SK-N-SH (cell line): ENCODE data around the gene ZNF213. TPM values are rescaled to one million over a fixed set of nuclear protein-coding genes. Genes with fewer than 3 reads are reported as not detected.

Experiments used
- CTCF ChIA-PET: fragments of 300-600, 350-600 bp; formaldehyde crosslinking; extraction: SDS; loops from one replicate; lab custom pipeline; 2021; lab: Yijun Ruan, JAX
- POLR2A ChIA-PET: fragments of 350-600 bp; sonication (Branson Sonifier 250); formaldehyde crosslinking; extraction: SDS; loops from one replicate; lab custom pipeline; 2020; ENCODE audit warnings: antibody characterized with exemption, inconsistent platforms; lab: Yijun Ruan, JAX
- DNase-seq: peaks from one replicate; pipeline ENCODE4 v3.0.0; 2012
- H2AFZ ChIP-seq: fragments of 200-600 bp; sonication (generic); 2 replicates; pipeline ENCODE4 v1.8.1; 2016; ENCODE audit warnings: antibody characterized with exemption, mild to moderate bottlenecking, low read depth
- H3F3A ChIP-seq: fragments of 200-600 bp; sonication (generic); replicated peaks from 2 replicates; pipeline ENCODE3; 2016; ENCODE audit warnings: antibody characterized with exemption, mild to moderate bottlenecking; ENCODE audit not compliant: insufficient read depth
- H3K27ac ChIP-seq, 2 experiments: fragments of 200-500 bp in 1 of 2; fragments of 200-600 bp in 1 of 2; sonication (Bioruptor generic) in 1 of 2; sonication (generic), shearing (Covaris generic) in 1 of 2; 2 replicates each; pipeline versions ENCODE4 v1.5.1 to v1.6.1; 2014 to 2016; ENCODE audit warnings: low read depth in 2 of 2, inconsistent platforms in 1 of 2, low read length in 1 of 2, mild to moderate bottlenecking in 1 of 2, mixed read lengths in 1 of 2
- H3K27me3 ChIP-seq: fragments of 200-600 bp; sonication (generic), shearing (Covaris generic); 2 replicates; pipeline ENCODE4 v1.6.1; 2016; ENCODE audit warnings: mixed run types; ENCODE audit not compliant: insufficient read depth
- H3K36me3 ChIP-seq, 2 experiments: fragments of 200-500 bp in 1 of 2; fragments of 200-600 bp in 1 of 2; sonication (Bioruptor generic) in 1 of 2; sonication (generic) in 1 of 2; replicated peaks in 1 of 2; 2 replicates each; pipeline versions ENCODE3 to v1.5.1; 2014 to 2016; ENCODE audit warnings: low read length in 1 of 2, mild to moderate bottlenecking in 1 of 2; ENCODE audit not compliant: insufficient read depth in 2 of 2, control insufficient read depth in 1 of 2
- H3K4me1 ChIP-seq, 2 experiments: fragments of 200-500 bp in 1 of 2; fragments of 200-600 bp in 1 of 2; sonication (Bioruptor generic) in 1 of 2; sonication (generic), shearing (Covaris generic) in 1 of 2; 2 replicates each; pipeline versions ENCODE4 v1.5.1 to v1.6.1; 2014 to 2016; ENCODE audit warnings: low read depth in 1 of 2, low read length in 1 of 2, mixed run types in 1 of 2; ENCODE audit not compliant: insufficient read depth in 2 of 2, control insufficient read depth in 1 of 2
- H3K4me2 ChIP-seq: fragments of 200-600 bp; sonication (generic), shearing (Covaris generic); 2 replicates; pipeline ENCODE4 v1.6.1; 2017; ENCODE audit warnings: mixed run types
- H3K4me3 ChIP-seq, 2 experiments: fragments of 200-500 bp in 1 of 2; fragments of 200-600 bp in 1 of 2; sonication (Bioruptor generic) in 1 of 2; sonication (generic), shearing (Covaris generic) in 1 of 2; 2 replicates each; pipeline versions ENCODE4 v1.5.1 to v1.8.1; 2014 to 2016; ENCODE audit warnings: low read depth in 2 of 2, inconsistent platforms in 1 of 2, low read length in 1 of 2, mild to moderate bottlenecking in 1 of 2, mixed read lengths in 1 of 2, moderate library complexity in 1 of 2
- H3K79me2 ChIP-seq: fragments of 200-600 bp; sonication (generic); 2 replicates; pipeline ENCODE4 v1.8.1; 2017; ENCODE audit warnings: mild to moderate bottlenecking; ENCODE audit not compliant: insufficient read depth
- H3K9ac ChIP-seq: fragments of 200-600 bp; sonication (generic); 2 replicates; pipeline ENCODE4 v1.6.1; 2017; ENCODE audit warnings: mixed run types
- H3K9me2 ChIP-seq: fragments of 200-600 bp; sonication (generic); 2 replicates; pipeline ENCODE4 v1.6.1; 2017; ENCODE audit warnings: mixed run types
- H3K9me3 ChIP-seq: fragments of 200-600 bp; sonication (generic); 2 replicates; pipeline ENCODE4 v1.6.1; 2017; ENCODE audit warnings: mixed run types, mild to moderate bottlenecking, moderate library complexity
- H4K20me1 ChIP-seq: fragments of 200-600 bp; sonication (generic); 2 replicates; pipeline ENCODE4 v1.6.1; 2017; ENCODE audit warnings: mild to moderate bottlenecking, mixed run types; ENCODE audit not compliant: insufficient read depth
- CTCF ChIP-seq: fragments of 200-600 bp; sonication (generic); IDR thresholded peaks from 2 replicates; pipeline ENCODE4 v1.6.1; 2017; ENCODE audit warnings: antibody characterized with exemption, mild to moderate bottlenecking, moderate library complexity
- EP300 ChIP-seq, 2 experiments: IDR thresholded peaks; 2 replicates each; pipeline versions ENCODE4 v1.4.0 to v1.6.1; 2012; ENCODE audit warnings: borderline replicate concordance in 1 of 2, low read depth in 1 of 2, low read length in 1 of 2
- FOSL2 ChIP-seq: IDR thresholded peaks from 2 replicates; pipeline ENCODE4 v1.4.0; 2012; ENCODE audit warnings: low read depth, mild to moderate bottlenecking, moderate library complexity, borderline replicate concordance
- GATA2 ChIP-seq: sonication (generic); formaldehyde crosslinking; IDR thresholded peaks from 2 replicates; pipeline ENCODE4 v1.5.0; 2020; ENCODE audit warnings: mild to moderate bottlenecking, missing genetic modification reagents
- JUND ChIP-seq: IDR thresholded peaks from 2 replicates; pipeline ENCODE4 v1.4.0; 2012
- MEF2A ChIP-seq: IDR thresholded peaks from 2 replicates; pipeline ENCODE4 v1.4.0; 2012; ENCODE audit warnings: low read depth, borderline replicate concordance
- NFIC ChIP-seq: IDR thresholded peaks from 2 replicates; pipeline ENCODE4 v1.4.0; 2012; ENCODE audit warnings: borderline replicate concordance
- NRF1 ChIP-seq: IDR thresholded peaks from 2 replicates; pipeline ENCODE4 v1.6.1; 2012; ENCODE audit warnings: low read depth, mild to moderate bottlenecking, low read length
- RCOR1 ChIP-seq: fragments of 150-350 bp; IDR thresholded peaks from 2 replicates; pipeline ENCODE4 v1.6.1; 2017; ENCODE audit warnings: antibody characterized with exemption, low read length
- RFX5 ChIP-seq: IDR thresholded peaks from 2 replicates; pipeline ENCODE4 v1.6.1; 2012; ENCODE audit warnings: mild to moderate bottlenecking, improper control_type of control experiment, low read length
- TAF1 ChIP-seq: IDR thresholded peaks from 2 replicates; pipeline ENCODE4 v1.6.1; 2012; ENCODE audit warnings: low read depth, mild to moderate bottlenecking, low read length, moderate library complexity, borderline replicate concordance
- TCF12 ChIP-seq: IDR thresholded peaks from 2 replicates; pipeline ENCODE4 v1.4.0; 2012
- ZBTB33 ChIP-seq: IDR thresholded peaks from 2 replicates; pipeline ENCODE4 v1.4.0; 2012; ENCODE audit warnings: low read depth, borderline replicate concordance
- WGBS: methylation state at CpG from one replicate; pipeline ENCODE4 v1.1.6; 2017; ENCODE audit warnings: low lambda C conversion rate; 5-methylcytosine and 5-hydroxymethylcytosine counted together
- polyA plus RNA-seq, 3 experiments: library from polyadenylated mRNA; depleted of rRNA; stranded (reverse); fragments of >200 nt; gene quantifications; 2 replicates each; pipeline ENCODE4 v1.2.3, GENCODE V29; 2012
- TF ChIP-seq, protein P1 (sequence below): IDR thresholded peaks from 2 replicates; pipeline ENCODE4; 2012

Gene ZNF213
- polyA plus RNA-seq, 1 of the 3 experiments (the other 2 are of a cell fraction): 1.1 TPM

DNA sequence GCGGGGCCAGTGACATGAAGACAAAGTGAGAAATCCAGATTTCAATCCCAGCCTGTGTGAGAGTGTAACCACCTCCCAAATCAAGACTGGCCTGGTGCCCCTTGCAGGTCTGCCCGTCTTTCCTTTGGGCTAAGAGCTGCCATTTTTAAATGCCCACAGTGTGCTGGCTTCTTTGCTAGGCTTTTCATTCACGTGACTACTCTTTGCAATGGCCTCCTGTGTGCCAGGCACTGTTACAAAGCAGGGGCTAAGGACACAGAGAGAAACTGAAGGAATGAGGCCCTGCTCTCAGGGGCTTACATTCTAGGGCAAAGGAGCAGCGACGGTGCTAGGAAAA is 35.5 kb upstream of the ZNF213 start:
- no peaks in the 10 kb centered on the region for H3K79me2 ChIP-seq
- 81% methylated on average over 5 of the region's 5 CpGs for WGBS
- H3K4me2 ChIP-seq: no peak overlapping the region; the same call in 1 of the 2 replicates
- no peaks in the 10 kb centered on the region for H4K20me1 ChIP-seq
- H3K27ac ChIP-seq: no peak overlapping the region
- no peak overlapping the region for H3K4me3 ChIP-seq
- ChIA-PET CTCF (interaction anchor here (1.0 to 4.1 kb wide), 8 partner anchors 9 to 70 kb away, joined by 3 to 34 read pairs (median 6); no protein-coding TSS in a partner anchor), POLR2A (no interaction called here)
- H3F3A ChIP-seq: peaks cover 7% of the 10 kb centered on the region
- H3K36me3 ChIP-seq: no peaks in the 10 kb centered on the region
- no peaks in the 10 kb centered on the region for H3K9me2 ChIP-seq
- DNase-seq: no peak
- no peak overlapping the region for H3K9ac ChIP-seq
- H2AFZ ChIP-seq: no peak overlapping the region
- peaks cover 9 to 11% of the 10 kb centered on the region in 2 experiments; a peak in 2 of 4 replicates for H3K4me1 ChIP-seq
- TF ChIP-seq, protein P1, sequence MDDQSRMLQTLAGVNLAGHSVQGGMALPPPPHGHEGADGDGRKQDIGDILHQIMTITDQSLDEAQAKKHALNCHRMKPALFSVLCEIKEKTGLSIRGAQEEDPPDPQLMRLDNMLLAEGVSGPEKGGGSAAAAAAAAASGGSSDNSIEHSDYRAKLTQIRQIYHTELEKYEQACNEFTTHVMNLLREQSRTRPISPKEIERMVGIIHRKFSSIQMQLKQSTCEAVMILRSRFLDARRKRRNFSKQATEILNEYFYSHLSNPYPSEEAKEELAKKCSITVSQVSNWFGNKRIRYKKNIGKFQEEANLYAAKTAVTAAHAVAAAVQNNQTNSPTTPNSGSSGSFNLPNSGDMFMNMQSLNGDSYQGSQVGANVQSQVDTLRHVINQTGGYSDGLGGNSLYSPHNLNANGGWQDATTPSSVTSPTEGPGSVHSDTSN: no peak
- TF ChIP-seq NRF1: no peak
- TF ChIP-seq CTCF: no peak
- no peak for TF ChIP-seq MEF2A
- no peak for TF ChIP-seq TCF12
- no peak for TF ChIP-seq NFIC
- TF ChIP-seq JUND: no peak
- no peak for TF ChIP-seq EP300 (IDR thresholded peaks at IDR 0.05; ENCODE audit: borderline replicate concordance in 1 of 2, low read depth in 1 of 2, low read length in 1 of 2)
- TF ChIP-seq RCOR1: no peak
- no peak for TF ChIP-seq RFX5
- no peak for TF ChIP-seq GATA2 (CRISPR knock-in tag)
- TF ChIP-seq TAF1: no peak
- no peak for TF ChIP-seq ZBTB33
- no peak for TF ChIP-seq FOSL2
- no peaks in the 10 kb centered on the region for H3K9me3 ChIP-seq
- H3K27me3 ChIP-seq: no peaks in the 10 kb centered on the region
